Measurements from ENCODE around the gene USP43.
"Not testable (repeated sequence)": the region's sequence is repeated elsewhere in the genome, so short reads cannot be mapped to it uniquely, and the experiment has no call there.

Gene USP43

GRCh38 chr17:9658593-9659211, 13.4 kb downstream of the USP43 start:
- no peak for DNase-seq (ENCODE audit: low read depth in 2 of 2)

GRCh38 chr17:9661027-9661426, 15.7 kb downstream of the USP43 start:
- DNase-seq (ENCODE audit: low read depth in 2 of 2), result no peak

GRCh38 chr17:9663511-9663910, 18.2 kb downstream of the USP43 start:
- DNase-seq (ENCODE audit: low read depth in 2 of 2), result not testable (repeated sequence)

GRCh38 chr17:9666461-9667050, 21.2 kb downstream of the USP43 start:
- no peak for DNase-seq (ENCODE audit: low read depth in 2 of 2)

- DNase-seq (ENCODE audit: low read depth in 2 of 2), result no peak
These were observed 23.2 kb downstream of the USP43 start for GRCh38 chr17:9668517-9668916.

GRCh38 chr17:9669551-9670008, 24.3 kb downstream of the USP43 start:
- no peak for DNase-seq (ENCODE audit: low read depth in 2 of 2)

- no peak for DNase-seq (ENCODE audit: low read depth in 2 of 2)
These were observed 25.3 kb downstream of the USP43 start for GRCh38 chr17:9670596-9670995.

GRCh38 chr17:9671559-9671958, 26.2 kb downstream of the USP43 start:
- DNase-seq (ENCODE audit: low read depth in 2 of 2), result no peak

GRCh38 chr17:9672266-9672665, 26.9 kb downstream of the USP43 start:
- no peak for DNase-seq (ENCODE audit: low read depth in 2 of 2)

GRCh38 chr17:9672691-9673090, 27.4 kb downstream of the USP43 start:
- DNase-seq (ENCODE audit: low read depth in 2 of 2), result no peak

GRCh38 chr17:9676084-9676483, 30.8 kb downstream of the USP43 start:
- no peak for DNase-seq (ENCODE audit: low read depth in 2 of 2)

- no peak for DNase-seq (ENCODE audit: low read depth in 2 of 2)
These were observed 31.5 kb downstream of the USP43 start for GRCh38 chr17:9676820-9677310.

- DNase-seq (ENCODE audit: low read depth in 2 of 2), result no peak
These were observed 32.1 kb downstream of the USP43 start for GRCh38 chr17:9677411-9677810.

- DNase-seq (ENCODE audit: low read depth in 2 of 2), result no peak
These were observed 32.6 kb downstream of the USP43 start for GRCh38 chr17:9677896-9678295.

- DNase-seq (ENCODE audit: low read depth in 2 of 2), result no peak
These were observed 39.8 kb downstream of the USP43 start for GRCh38 chr17:9684955-9685621.

- DNase-seq (ENCODE audit: low read depth in 2 of 2), result no peak
These were observed 48.4 kb downstream of the USP43 start for GRCh38 chr17:9693755-9694154.

- DNase-seq (ENCODE audit: low read depth in 2 of 2), result no peak
These were observed 51.1 kb downstream of the USP43 start for GRCh38 chr17:9696279-9697044.

- DNase-seq (ENCODE audit: low read depth in 2 of 2), result no peak
These were observed 54.8 kb downstream of the USP43 start for GRCh38 chr17:9700136-9700535.

- no peak for DNase-seq (ENCODE audit: low read depth in 2 of 2)
These were observed 55.6 kb downstream of the USP43 start for GRCh38 chr17:9700754-9701476.

GRCh38 chr17:9702482-9702881, 57.2 kb downstream of the USP43 start:
- DNase-seq (ENCODE audit: low read depth in 2 of 2), result no peak

- no peak for DNase-seq (ENCODE audit: low read depth in 2 of 2)
These were observed 57.8 kb downstream of the USP43 start for GRCh38 chr17:9702914-9703780.
